GM21423 (cell line): Measurements from ENCODE around the gene SESN2.
A peak's percentile ranks its signal among the peaks of the same experiment; 100 is the strongest.

Experiments used
- ATAC-seq: cut with Tn5 transposase; IDR thresholded peaks from one replicate; pipeline ENCODE4 v1.9.1; 2021; ENCODE audit warnings: mild to moderate bottlenecking, moderate library complexity; ENCODE audit not compliant: unreplicated experiment

SESN2 gene, protein sequence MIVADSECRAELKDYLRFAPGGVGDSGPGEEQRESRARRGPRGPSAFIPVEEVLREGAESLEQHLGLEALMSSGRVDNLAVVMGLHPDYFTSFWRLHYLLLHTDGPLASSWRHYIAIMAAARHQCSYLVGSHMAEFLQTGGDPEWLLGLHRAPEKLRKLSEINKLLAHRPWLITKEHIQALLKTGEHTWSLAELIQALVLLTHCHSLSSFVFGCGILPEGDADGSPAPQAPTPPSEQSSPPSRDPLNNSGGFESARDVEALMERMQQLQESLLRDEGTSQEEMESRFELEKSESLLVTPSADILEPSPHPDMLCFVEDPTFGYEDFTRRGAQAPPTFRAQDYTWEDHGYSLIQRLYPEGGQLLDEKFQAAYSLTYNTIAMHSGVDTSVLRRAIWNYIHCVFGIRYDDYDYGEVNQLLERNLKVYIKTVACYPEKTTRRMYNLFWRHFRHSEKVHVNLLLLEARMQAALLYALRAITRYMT

DNA sequence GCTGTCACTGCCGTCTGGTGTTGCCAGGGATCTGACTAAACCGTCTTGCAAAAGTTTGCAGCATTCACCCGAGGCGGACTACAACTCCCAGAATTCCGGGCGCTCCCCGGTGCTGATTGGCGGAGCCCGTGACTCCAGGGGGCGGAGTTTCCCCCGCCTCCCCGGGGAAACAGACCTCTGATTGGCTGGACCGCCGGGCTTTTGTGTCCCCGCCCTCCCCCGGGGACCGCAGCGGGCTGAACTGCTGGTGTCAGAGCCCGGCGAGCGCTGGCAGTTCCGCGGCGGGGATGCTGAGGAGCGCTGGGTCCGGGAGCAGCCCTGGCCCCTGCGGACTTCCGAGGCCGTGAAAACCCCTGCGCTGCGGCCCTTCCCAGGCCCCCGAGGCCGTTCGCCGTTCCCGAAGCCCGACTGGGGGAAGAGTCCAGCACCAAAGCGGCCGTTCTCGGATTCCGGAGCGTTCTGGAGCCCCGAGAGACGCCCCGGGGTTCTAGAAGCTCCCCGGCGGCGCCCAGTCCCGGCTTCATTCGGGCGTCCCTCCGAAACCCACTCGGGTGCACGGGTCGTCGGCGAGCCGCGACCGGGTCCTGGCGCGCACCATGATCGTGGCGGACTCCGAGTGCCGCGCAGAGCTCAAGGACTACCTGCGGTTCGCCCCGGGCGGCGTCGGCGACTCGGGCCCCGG, at the start of gene SESN2:
Gene SESN2, plus strand, starts transcription at position 267 of the 682 bp plus-strand sequence. Its CDS starts 330 bp downstream, at position 597.
- peak; percentile 95 for ATAC-seq

DNA sequence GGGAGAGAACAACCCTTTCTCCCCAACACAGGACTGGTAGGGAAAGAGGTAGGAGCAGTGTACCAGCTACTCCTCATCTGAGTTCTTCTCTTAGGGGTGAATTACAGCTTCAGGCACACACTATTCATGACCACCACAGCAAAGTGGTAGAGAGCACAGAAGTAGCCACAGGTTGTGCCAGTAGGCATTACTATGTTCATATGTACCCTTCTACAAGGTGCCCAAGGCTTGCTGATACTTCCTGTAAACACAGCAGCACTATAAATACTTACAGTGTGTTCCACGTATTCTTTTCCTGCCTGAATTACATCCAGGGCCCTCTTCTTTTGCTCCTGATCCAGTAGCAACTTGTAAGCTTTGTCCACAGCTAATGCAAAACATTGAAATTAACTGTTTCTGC, 49.6 kb upstream of the SESN2 start:
- no peak for ATAC-seq

DNA sequence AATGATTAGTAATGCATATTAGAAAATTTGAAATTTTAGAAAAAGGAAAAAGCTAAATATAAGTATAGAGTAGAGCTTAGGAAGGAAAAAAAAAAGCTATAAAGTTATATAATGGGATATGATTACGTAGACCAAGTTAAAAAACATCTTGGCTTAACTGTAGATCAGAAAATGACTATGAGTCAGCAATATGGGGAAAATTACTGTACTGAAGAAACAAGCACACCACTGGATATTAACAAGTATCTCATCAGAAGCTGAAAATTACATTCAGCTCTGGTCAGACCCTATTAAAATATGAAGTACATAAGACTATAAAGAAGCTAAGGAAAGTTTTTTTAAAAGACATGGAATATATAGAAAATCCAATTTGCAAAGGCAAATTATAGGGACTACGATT, 46.0 kb upstream of the SESN2 start:
- no peak for ATAC-seq

DNA sequence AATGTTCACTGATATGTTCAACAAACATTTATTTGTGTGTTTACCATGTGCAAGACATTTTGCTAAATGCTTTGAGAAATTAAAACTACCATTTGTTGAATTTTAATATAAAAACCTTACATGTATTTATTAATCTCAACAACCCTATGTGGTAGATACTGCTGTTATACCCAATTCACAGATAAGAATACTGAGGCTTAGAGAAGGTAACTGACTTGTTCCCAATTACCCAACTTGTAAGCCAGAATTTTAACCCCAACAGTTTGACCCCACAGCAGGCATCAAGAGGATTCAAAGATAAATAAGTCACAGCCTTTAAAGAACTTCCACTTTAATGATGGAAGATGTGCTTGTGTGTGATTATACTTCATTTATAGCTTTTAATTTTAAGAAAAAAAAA, 30.2 kb upstream of the SESN2 start:
- no peak for ATAC-seq

DNA sequence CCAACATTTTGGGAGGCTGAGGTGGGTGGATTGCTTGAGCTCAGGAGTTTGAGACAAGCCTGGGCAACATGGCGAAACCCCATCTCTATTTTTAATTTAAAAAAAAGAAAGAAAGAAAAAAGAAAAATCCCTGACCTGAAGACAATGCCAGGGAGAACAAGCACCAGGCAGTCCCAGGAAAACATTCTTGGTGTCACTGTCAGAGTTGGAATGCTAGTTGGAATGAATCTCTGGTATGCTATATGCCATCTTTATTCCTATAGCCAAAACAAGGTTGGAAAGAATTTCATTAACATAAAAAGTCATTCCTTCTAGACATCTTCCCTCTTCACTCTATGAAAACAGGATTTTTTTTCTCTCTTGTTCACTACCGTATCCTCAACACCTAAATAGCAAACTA, 29.3 kb upstream of the SESN2 start:
- ATAC-seq: no peak

DNA sequence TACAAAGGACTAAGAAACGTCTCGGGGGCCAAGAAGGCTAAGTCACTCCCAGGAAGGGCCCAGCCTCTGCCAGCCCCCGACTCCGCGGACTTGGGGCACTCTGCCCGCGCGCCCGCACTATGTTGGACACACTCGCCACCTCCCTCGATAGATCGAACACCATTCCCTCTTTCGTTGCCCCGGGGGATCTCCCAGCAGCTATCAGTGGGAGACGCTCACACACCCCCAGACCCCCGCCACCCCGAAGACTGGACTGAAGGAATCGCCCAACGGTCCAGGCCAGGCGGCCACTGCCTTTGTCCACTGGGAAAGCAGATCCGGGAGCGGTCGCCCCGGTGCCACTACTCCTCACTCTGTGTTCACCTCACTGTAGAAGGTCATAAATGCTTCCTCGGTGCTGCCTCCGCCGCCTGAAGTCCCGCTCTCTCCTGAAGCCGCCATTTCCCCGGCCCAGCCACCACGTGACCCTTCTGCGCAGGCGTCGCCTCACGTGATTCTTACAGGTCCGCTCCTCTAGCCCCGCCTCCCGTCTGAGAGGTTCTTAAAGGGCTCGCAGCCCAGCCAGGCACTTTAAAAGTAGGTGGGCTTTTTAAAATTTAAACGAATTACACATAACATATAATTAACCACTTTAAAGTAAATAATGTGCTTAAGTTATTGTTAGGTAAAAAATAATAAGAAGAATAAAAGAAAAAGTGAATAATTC, 26.6 kb upstream of the SESN2 start, which contains the start of gene DNAJC8:
Gene DNAJC8, minus strand, starts transcription at position 472 of the 706 bp plus-strand sequence. Its CDS starts 31 bp downstream, at position 441.
- peak; percentile 56 for ATAC-seq

DNA sequence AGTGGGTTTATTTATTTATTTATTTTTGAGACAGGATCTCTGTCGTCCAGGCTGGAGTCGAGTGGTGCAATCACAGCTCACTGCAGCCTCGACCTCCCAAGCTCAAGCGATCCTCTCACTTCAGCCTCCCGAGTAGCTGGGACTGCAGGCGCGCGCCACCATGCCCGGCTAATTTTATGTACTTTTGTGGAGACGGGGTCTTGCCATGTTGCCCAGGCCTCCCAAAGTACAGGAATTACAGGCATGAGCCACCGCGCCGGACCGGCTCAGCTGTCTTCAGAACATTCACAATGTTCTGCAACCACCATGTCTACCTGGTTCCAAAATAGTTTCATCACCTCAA, 26.1 kb upstream of the SESN2 start:
- no peak for ATAC-seq

DNA sequence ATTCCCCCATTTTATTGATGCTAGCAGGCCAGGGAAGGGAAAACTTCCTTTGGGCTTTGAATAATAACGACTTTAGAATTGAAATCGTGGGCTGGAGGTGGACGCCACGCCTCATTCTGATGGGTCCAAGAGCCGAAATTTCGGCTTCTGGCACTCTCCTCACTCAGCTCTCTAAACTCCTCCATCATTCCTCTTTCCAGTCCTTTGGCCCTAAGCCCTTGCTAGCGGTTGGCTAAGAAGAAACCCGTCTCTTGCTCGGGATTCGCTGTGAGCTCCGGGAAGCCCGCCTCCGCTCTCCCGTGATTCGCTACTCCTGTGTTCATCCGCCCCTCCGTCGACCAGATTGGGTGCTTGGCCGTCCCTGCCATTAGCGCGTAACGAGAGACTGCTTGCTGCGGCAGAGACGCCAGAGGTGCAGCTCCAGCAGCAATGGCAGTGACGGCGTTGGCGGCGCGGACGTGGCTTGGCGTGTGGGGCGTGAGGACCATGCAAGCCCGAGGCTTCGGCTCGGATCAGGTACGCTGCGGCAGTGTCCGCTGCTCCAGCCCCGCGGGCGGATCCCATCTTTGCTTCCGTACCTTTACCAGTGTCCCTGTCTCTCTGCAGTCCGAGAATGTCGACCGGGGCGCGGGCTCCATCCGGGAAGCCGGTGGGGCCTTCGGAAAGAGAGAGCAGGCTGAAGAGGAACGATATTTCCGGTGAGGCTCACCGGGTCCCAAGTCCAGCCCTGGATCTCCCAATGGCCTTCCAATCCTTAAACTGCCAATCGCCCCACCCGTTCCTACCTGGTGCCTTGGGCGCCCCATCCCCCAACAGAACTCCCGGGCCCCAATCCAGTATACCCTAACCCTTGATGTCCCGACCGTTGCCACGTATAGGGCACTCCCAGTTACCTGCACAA, 23.3 kb upstream of the SESN2 start, which contains the start of gene ATP5IF1:
Gene ATP5IF1, plus strand, starts transcription at position 370 of the 901 bp plus-strand sequence. Its CDS starts 60 bp downstream, at position 430.
- peak; percentile 86 for ATAC-seq

DNA sequence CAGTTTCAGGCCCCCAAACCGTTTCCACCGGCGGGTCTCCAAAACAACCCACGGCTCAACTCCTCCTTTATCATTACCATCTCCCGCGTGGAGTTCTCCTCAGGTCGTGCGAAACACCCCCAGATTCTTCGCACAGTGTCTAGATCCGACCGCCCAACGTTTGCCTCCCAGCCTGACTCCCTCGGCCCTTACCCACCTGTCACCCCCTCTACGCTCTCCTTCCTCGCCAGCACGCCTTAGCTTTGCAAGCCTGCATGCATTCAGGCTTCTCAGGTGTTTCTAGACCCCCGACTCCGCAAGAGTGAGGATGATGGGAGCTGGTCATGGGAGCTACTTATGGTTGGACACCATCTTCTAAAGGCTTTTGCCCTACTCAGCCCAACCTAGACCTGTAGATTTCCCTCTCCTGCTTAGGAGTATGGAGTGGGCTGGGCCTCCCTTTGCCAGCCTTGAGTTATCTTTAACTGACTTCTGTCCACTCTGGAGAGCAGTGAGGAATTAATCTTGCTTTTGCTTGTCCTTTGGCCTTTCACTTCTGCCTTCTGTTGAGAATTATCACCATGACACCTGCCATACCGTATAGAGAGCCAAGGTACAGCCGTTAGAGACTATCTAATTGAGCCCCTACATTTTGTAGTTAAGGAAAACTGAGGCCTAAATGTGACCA, 22.5 kb upstream of the SESN2 start:
- no peak for ATAC-seq

DNA sequence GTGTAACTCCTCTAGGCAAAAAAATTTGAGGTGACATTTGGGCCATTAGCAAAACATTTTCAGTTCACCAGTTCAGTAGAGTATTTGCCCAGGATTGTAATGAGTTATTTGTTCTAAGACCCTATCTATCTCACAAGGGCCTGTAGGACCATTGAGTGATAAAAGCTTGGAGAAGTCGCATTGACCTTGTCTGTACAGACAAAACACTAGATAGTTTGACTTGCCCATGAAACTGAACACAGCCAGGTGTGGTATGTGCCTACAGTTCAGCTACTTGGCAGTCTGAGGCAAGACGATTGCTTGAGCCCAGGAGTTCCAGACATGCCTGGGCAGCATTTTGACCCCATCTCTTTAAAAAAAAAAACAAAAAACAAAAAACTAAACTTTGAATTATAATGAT, 20.3 kb upstream of the SESN2 start:
- no peak for ATAC-seq

DNA sequence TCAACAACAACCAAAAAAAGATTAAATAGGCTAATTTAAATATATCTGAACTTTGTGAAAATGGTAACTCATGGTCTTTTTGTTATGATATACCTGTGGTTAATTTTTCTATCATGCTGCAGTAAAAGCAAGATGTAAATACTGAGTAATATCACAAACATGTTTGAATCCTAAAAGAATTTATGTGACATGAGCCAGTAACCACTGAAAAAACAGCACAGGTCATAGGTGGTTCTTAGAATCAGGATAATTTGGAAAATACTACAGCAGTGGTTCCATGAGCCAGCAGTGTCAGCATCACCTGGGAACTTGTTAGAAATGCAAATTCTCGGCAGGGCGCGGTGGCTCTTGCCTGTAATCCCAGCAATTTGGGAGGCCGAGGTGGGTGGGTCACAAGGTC, 19.3 kb upstream of the SESN2 start:
- ATAC-seq: no peak

DNA sequence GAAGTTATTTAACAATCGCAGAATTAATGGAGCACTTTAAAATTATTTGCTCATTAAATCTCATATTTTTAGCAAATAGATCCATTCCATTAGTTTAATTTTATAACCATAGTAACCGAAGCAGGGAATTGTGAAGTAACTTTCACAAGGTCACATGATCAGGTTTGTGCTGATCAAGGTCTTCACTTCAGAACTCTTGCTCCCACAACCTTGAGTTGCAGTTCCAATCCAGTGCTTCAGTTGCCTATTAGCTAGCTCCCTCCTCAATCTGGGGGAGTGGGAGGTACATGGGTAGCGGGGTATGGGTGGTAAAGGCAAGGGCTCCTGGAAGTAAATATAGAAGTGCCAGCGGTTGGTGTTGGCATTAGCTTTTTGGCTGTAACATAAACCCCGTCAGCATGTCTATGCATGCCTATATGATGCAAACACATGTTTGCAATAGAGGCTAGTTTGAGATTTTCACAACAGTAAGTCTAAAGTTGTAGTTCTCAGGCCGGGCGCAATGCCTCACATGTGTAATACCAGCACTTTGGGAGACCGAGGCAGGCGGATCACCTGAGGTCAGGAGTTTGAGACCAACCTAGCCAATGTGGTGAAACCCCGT, 17.6 kb upstream of the SESN2 start:
- no peak for ATAC-seq

DNA sequence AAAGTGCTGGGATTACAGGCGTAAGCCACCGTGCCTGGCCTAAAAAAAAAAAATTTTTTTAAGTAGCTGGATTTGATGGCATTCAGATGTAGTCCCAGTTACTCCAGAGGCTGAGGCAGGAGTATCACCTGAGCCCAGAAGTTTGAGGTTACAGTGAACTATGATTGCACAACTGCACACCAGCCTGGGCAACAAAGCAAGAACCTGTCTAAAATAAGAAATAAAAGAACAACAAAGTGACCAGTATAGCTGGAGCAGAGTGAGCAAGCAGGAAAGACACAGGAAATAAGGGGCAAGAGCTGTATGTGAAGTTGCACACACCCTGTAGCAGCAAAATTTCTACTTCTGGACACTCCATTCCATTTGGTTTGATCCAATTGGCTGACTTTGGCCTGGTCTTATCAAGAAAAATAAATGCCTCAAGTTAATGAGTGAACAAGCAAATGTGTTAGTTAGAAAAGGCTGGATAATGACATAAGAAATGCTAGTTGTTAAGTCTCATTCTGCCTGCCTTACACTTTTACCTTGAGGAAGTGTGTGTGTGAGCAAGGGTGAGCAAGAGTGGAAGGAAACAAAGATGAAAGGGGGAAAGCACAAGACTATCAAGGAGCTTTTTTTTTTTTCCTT, 15.5 kb upstream of the SESN2 start:
- ATAC-seq: no peak

DNA sequence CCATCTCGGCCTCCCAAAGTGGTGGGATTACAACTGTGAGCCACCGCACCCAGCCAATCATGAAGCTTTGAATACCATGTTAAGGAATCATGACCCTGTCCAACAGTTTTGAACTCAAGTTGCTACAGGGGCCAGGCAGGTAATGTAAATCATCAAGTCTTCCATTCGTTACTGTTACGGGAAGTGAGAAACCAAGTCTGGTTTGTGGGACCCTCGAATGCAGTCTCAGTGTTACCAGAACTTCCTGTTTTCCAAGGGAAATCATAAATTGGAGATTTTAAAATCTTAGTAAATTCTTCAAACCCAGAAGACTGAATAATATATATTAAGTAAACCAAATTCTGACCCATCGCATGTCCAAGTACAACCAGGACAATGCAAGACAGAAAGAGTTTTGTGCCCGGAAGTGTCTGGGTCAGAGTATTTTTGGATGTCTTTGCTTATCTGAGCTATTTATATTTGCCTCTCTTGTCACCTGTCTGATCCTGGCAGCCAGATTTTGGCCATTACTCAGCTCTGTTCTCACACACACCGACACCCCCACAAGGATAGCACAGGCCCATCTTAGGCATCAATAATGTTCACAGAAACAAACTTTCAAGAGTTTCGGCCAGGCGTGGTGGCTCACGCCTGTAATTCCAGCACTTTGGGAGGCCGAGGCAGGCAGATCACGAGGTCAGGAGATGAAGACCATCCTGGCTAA, 14.6 kb upstream of the SESN2 start:
- ATAC-seq: peak; percentile 22

DNA sequence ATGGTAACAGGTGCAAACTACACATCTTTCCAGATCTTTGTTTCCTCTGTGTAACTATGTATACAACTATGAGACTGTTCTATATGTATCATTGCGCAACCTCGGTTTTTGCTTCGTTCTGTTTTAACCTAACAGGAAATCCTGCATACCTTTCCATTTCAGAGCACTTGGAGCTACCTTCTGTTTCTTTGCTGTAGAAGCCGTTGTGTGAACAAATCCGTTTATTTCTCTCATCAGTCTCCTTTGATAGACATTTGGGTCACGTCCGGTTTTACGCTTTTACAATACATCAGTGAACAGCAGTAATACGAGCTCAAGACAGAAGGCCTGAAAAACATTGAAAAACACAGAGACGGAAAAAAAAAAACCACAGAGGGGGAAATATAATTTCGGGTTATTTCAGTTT, 12.9 kb upstream of the SESN2 start:
- no peak for ATAC-seq

DNA sequence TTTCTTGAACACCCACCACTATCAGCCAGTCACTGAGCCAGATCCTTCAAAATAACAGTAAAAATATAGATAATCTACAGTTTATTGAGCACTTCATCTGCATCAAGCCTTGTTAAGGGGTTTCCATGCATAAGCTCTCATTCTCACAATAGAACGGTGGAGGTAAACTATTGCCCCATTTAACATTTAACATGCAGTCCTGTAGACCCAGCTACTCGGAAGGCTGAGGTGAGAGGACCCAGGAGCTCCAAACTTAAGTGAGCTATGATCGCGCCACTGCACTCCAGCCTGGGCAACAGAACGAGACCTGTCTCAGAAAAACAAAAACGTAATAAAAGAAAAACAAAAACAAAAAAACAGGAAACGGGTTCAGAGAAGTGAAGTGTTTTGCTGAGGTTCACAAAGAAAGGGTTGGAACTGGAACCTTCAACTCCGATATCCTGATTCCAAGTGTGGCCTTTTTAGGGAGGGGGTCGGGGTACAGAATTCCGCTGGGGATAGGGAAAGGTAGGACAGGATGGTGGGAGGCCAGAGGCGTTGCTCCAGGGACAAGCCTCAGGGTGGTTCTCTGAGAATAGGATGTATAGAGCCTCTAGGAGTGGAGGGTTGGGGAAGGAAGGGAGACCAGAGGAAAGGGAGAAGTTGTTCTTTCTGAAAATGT, 11.6 kb upstream of the SESN2 start:
- ATAC-seq: no peak

DNA sequence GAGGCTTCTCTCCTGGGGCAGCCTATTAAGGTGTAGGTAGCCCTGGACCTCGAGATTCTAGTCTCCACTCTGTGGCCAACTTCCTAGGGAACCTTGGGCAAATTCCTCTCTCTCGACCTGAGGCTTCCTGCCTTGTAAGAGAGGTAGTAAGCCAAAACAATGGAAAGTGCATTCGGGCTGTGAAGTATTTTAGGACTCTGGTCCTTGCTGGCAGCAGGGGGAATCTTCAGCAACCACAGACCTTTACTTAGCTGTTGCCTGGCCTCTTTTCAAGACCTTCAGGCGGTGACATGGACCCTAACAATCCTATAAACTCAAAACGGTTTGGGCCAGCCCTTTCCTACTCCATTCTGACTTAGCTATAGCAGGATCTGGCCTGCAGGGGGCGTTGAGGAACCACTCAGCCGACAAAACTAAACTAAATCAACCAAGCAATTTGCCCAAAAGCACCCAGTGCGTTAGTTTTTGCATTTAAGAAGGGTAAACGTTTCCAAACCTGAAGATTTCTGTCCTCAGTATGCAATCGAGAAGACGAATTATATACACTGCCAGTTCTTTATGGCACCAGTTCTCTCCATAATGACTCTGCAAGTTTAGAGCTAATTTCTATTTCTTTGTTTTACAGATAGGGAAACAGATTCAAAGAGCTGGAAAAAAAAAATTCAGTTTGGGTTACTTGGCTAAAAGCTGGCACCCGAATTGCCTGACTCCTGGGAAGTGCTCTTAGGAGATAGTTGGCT, 10.9 kb upstream of the SESN2 start:
- no peak for ATAC-seq
